ENCODE data around the gene SPHK1.

The SPHK1 gene

DNA sequence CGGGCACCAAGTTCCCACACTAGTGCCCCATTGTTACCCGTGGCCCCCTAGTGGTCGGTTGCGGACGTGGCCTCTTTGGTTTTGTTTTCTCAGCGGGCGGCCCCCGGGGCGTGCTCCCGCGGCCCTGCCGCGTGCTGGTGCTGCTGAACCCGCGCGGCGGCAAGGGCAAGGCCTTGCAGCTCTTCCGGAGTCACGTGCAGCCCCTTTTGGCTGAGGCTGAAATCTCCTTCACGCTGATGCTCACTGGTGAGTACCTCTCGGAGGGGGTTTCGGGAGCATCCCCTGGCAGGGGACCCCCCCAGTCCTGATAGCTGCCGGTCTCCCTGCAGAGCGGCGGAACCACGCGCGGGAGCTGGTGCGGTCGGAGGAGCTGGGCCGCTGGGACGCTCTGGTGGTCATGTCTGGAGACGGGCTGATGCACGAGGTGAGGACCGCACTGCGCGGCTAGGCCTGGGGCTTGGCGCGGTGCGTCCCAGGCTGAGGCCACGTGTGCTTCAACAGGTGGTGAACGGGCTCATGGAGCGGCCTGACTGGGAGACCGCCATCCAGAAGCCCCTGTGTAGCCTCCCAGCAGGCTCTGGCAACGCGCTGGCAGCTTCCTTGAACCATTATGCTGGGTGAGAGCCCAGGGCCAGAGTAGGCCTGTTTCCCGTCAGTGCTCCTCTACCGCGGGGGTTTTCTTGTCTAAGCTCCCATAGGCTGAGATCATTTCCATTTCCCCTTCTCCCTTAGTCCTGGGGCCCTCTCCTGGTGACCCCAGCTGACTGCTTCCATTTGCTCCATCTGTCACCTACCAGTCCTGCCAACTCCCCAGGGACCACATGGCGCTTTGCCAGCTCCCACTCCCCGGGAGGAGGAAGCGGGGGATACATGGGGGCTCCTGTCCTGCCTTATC is 1.7 kb downstream of the SPHK1 start:
- DNase-seq (ENCODE audit: low read depth): peak; percentile 86
- peak; percentile 80 for TF ChIP-seq CTCF (conservative IDR thresholded peaks at IDR 0.05; ENCODE audit: low read depth, low read length)
- peak overlapping the region; percentile 61 for H3K4me3 ChIP-seq (ENCODE audit: low read depth, low read length)

DNA sequence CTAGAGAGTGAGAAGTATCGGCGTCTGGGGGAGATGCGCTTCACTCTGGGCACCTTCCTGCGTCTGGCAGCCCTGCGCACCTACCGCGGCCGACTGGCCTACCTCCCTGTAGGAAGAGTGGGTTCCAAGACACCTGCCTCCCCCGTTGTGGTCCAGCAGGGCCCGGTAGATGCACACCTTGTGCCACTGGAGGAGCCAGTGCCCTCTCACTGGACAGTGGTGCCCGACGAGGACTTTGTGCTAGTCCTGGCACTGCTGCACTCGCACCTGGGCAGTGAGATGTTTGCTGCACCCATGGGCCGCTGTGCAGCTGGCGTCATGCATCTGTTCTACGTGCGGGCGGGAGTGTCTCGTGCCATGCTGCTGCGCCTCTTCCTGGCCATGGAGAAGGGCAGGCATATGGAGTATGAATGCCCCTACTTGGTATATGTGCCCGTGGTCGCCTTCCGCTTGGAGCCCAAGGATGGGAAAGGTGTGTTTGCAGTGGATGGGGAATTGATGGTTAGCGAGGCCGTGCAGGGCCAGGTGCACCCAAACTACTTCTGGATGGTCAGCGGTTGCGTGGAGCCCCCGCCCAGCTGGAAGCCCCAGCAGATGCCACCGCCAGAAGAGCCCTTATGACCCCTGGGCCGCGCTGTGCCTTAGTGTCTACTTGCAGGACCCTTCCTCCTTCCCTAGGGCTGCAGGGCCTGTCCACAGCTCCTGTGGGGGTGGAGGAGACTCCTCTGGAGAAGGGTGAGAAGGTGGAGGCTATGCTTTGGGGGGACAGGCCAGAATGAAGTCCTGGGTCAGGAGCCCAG is 2.8 kb downstream of the SPHK1 start:
- no peak for DNase-seq (ENCODE audit: low read depth)
- H3K4me3 ChIP-seq (ENCODE audit: low read depth, low read length): no peak overlapping the region
- TF ChIP-seq CTCF (conservative IDR thresholded peaks at IDR 0.05; ENCODE audit: low read depth, low read length): no peak

- TF ChIP-seq CTCF (conservative IDR thresholded peaks at IDR 0.05; ENCODE audit: low read depth, low read length): peak; percentile 31
- DNase-seq (ENCODE audit: low read depth): no peak
- H3K4me3 ChIP-seq (ENCODE audit: low read depth, low read length): no peak overlapping the region
These were observed 4.8 kb downstream of the SPHK1 start for GRCh38 chr17:76388966-76389888.

DNA sequence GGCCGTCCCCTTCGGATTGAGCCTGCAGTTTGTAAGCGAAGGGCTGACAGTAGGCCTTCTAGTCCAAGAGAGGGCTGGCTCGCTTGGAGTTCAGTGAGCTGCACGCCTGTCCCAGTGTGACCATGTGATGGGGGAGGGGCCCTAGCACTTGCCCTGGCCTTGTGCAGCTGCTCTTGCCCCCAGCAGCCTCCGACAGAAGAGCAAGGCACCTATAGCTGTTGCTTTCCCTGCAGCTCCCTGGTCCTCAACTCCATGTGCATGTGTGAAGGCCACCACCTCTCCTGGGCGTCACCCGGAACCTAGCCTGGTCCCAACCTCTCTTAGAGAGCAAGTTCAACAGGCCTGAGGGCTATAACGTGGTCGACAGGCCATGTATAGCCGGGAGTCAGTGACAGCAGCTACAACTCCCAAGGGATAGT is 5.6 kb downstream of the SPHK1 start:
- TF ChIP-seq CTCF (conservative IDR thresholded peaks at IDR 0.05; ENCODE audit: low read depth, low read length): no peak
- no peak for DNase-seq (ENCODE audit: low read depth)
- no peak overlapping the region for H3K4me3 ChIP-seq (ENCODE audit: low read depth, low read length)

GRCh38 chr17:76391200-76391715 is 6.8 kb downstream of the SPHK1 start:
- no peak for DNase-seq (ENCODE audit: low read depth)
- no peak for TF ChIP-seq CTCF (conservative IDR thresholded peaks at IDR 0.05; ENCODE audit: low read depth, low read length)
- no peak overlapping the region for H3K4me3 ChIP-seq (ENCODE audit: low read depth, low read length)

- no peak overlapping the region for H3K4me3 ChIP-seq (ENCODE audit: low read depth, low read length)
- no peak for TF ChIP-seq CTCF (conservative IDR thresholded peaks at IDR 0.05; ENCODE audit: low read depth, low read length)
- no peak for DNase-seq (ENCODE audit: low read depth)
These were observed 9.8 kb downstream of the SPHK1 start for GRCh38 chr17:76394166-76394565.

Measured in choroid plexus epithelial cell (primary cell).